HG02759 (cell line): ENCODE results near the gene TPRN.

Experiments used
- ATAC-seq: cut with Tn5 transposase; IDR thresholded peaks from one replicate; pipeline ENCODE4 v1.9.1; 2021; ENCODE audit warnings: mild to moderate bottlenecking, moderate library complexity; ENCODE audit not compliant: unreplicated experiment

Gene TPRN

GRCh38 chr9:137163365-137163715, 37.2 kb downstream of the TPRN start:
- no peak for ATAC-seq

GRCh38 chr9:137162505-137163364, 37.8 kb downstream of the TPRN start:
- ATAC-seq = no peak

GRCh38 chr9:137161558-137162486, 38.7 kb downstream of the TPRN start:
- ATAC-seq = no peak

- ATAC-seq = no peak
Measured at GRCh38 chr9:137160716-137161557, 39.6 kb downstream of the TPRN start.

- no peak for ATAC-seq
Measured at GRCh38 chr9:137160054-137160425, 40.5 kb downstream of the TPRN start.

GRCh38 chr9:137159105-137160053, 41.2 kb downstream of the TPRN start:
- ATAC-seq = no peak

GRCh38 chr9:137158625-137159024, 41.9 kb downstream of the TPRN start:
- ATAC-seq = no peak

GRCh38 chr9:137157618-137158415, 42.7 kb downstream of the TPRN start:
- no peak for ATAC-seq

GRCh38 chr9:137156567-137157375, 43.8 kb downstream of the TPRN start:
- no peak for ATAC-seq

GRCh38 chr9:137152844-137153405, 47.6 kb downstream of the TPRN start:
- ATAC-seq = no peak

GRCh38 chr9:137150617-137151457, 49.7 kb downstream of the TPRN start:
- ATAC-seq = peak; percentile 57

- peak; percentile 30 for ATAC-seq
Measured at GRCh38 chr9:137149942-137150616, 50.5 kb downstream of the TPRN start.

GRCh38 chr9:137149363-137149762, 51.2 kb downstream of the TPRN start:
- ATAC-seq = no peak

GRCh38 chr9:137148661-137149060, 51.9 kb downstream of the TPRN start:
- ATAC-seq = no peak

GRCh38 chr9:137148242-137148641, 52.3 kb downstream of the TPRN start:
- no peak for ATAC-seq

GRCh38 chr9:137147793-137148160, 52.8 kb downstream of the TPRN start:
- ATAC-seq = no peak
